Endothelial cell of umbilical vein (primary cell): ENCODE results near the gene MSANTD3. TPM values are rescaled to one million over a fixed set of nuclear protein-coding genes. Genes with fewer than 3 reads are reported as not detected.

ENCODE experiments used
- BruUV-seq: library from RNA; stranded (reverse); fragments of 400-500 nt; replicated peaks from 2 replicates; lab custom pipeline; 2021; lab: Mats Ljungman, UMichigan
- CTCF ChIA-PET: fragments of 300-600, 350-600 bp; sonication (Branson Sonifier 250); formaldehyde crosslinking; loops from one replicate; lab custom pipeline; 2021; ENCODE audit warnings: antibody characterized with exemption, inconsistent platforms; lab: Charles Lee
- POLR2A ChIA-PET: fragments of 300-600, 350-600 bp; sonication (Branson Sonifier 250); formaldehyde crosslinking; loops from one replicate; lab custom pipeline; 2021; ENCODE audit warnings: antibody characterized with exemption, inconsistent platforms; lab: Charles Lee
- DNase-seq: peaks from one replicate; pipeline ENCODE4 v3.0.0-alpha.2; 2011; ENCODE audit warnings: low read depth, low spot score
- FAIRE-seq: peaks from 2 replicates; lab custom pipeline; 2011; peaks lifted over from hg19 to GRCh38; lab: Jason Lieb, UNC
- H2AFZ ChIP-seq: 2 replicates; pipeline ENCODE4 v1.6.0; 2012; ENCODE audit warnings: low read depth, low read length, control low read depth, inconsistent platforms
- H3K27ac ChIP-seq: 2 replicates; pipeline ENCODE4 v1.5.1; 2011; ENCODE audit warnings: low read depth, mild to moderate bottlenecking, control low read depth, low read length, moderate library complexity; ENCODE audit not compliant: insufficient read depth
- H3K27me3 ChIP-seq, 2 experiments: 2 replicates each; pipeline versions ENCODE4 v1.6.0 to v1.6.1; 2011; ENCODE audit warnings: low read length in 2 of 2, mixed read lengths in 1 of 2; ENCODE audit not compliant: control insufficient read depth in 2 of 2, insufficient read depth in 2 of 2
- H3K36me3 ChIP-seq, 2 experiments: 2 replicates in 1 of 2; 3 replicates in 1 of 2; pipeline ENCODE4 v1.5.1; 2011; ENCODE audit warnings: low read length in 2 of 2, mild to moderate bottlenecking in 1 of 2, moderate library complexity in 1 of 2; ENCODE audit not compliant: control insufficient read depth in 2 of 2, insufficient read depth in 2 of 2; ENCODE audit errors: extremely low read depth in 1 of 2
- H3K4me1 ChIP-seq: 3 replicates; pipeline ENCODE4 v1.5.1; 2011; ENCODE audit warnings: mild to moderate bottlenecking, low read length; ENCODE audit not compliant: control insufficient read depth, insufficient read depth; ENCODE audit errors: extremely low read depth
- H3K4me2 ChIP-seq: 2 replicates; pipeline ENCODE4 v1.6.1; 2011; ENCODE audit warnings: low read length, control low read depth, mixed read lengths; ENCODE audit not compliant: insufficient read depth
- H3K4me3 ChIP-seq, 3 experiments: fragments of 200-600 bp in 1 of 3; sonication (generic), shearing (Covaris generic) in 1 of 3; replicated peaks in 1 of 3; 2 replicates each; pipeline ENCODE4 v1.5.1; 2011 to 2016; ENCODE audit warnings: control low read depth in 3 of 3, low read length in 3 of 3, mild to moderate bottlenecking in 2 of 3, inconsistent platforms in 1 of 3, low read depth in 1 of 3, moderate library complexity in 1 of 3; ENCODE audit not compliant: insufficient read depth in 1 of 3
- H3K79me2 ChIP-seq: 2 replicates; pipeline ENCODE4 v1.6.0; 2012; ENCODE audit warnings: low read length, inconsistent platforms; ENCODE audit not compliant: control insufficient read depth, insufficient read depth
- H3K9ac ChIP-seq: replicated peaks from 2 replicates; pipeline ENCODE3; 2011; ENCODE audit warnings: low read length, control low read depth; ENCODE audit not compliant: insufficient read depth; ENCODE audit errors: extremely low read depth
- H3K9me1 ChIP-seq: replicated peaks from 3 replicates; pipeline ENCODE4 v1.6.0; 2011; ENCODE audit warnings: mild to moderate bottlenecking, low read length; ENCODE audit not compliant: control insufficient read depth, insufficient read depth; ENCODE audit errors: extremely low read depth
- H3K9me3 ChIP-seq: replicated peaks from 2 replicates; pipeline ENCODE4 v1.5.1; 2012; ENCODE audit warnings: low read length, inconsistent platforms; ENCODE audit not compliant: control insufficient read depth, insufficient read depth
- H4K20me1 ChIP-seq: replicated peaks from 2 replicates; pipeline ENCODE3; 2011; ENCODE audit warnings: mild to moderate bottlenecking, low read length; ENCODE audit not compliant: control insufficient read depth, insufficient read depth; ENCODE audit errors: extremely low read depth
- CTCF ChIP-seq, 2 donors: IDR thresholded peaks; 1 replicate in 1 of 2; 2 replicates in 1 of 2; pipeline ENCODE4 v1.5.1; 2011; ENCODE audit warnings: low read length in 2 of 2, mild to moderate bottlenecking in 2 of 2, moderate library complexity in 2 of 2, control low read depth in 1 of 2, inconsistent platforms in 1 of 2, low read depth in 1 of 2; ENCODE audit not compliant: insufficient read depth in 1 of 2; ENCODE audit errors: extremely low read depth in 1 of 2
- EZH2 ChIP-seq: IDR thresholded peaks from 2 replicates; pipeline ENCODE4 v1.6.1; 2012; ENCODE audit warnings: borderline replicate concordance, low read depth, mild to moderate bottlenecking, moderate library complexity, low read length, inconsistent platforms; ENCODE audit not compliant: severe bottlenecking
- FOS ChIP-seq: IDR thresholded peaks from 2 replicates; pipeline ENCODE4 v1.6.1; 2011; ENCODE audit warnings: mild to moderate bottlenecking, low read length, moderate library complexity, borderline replicate concordance; ENCODE audit not compliant: insufficient read depth
- GATA2 ChIP-seq: IDR thresholded peaks from 2 replicates; pipeline ENCODE4 v1.7.0; 2011; ENCODE audit warnings: low read depth, mild to moderate bottlenecking, moderate library complexity, mixed read lengths, low read length; ENCODE audit not compliant: insufficient read length, insufficient read depth
- JUN ChIP-seq: IDR thresholded peaks from 2 replicates; pipeline ENCODE4 v1.6.1; 2011; ENCODE audit warnings: borderline replicate concordance, low read depth; ENCODE audit not compliant: insufficient read length, insufficient read depth
- MYC ChIP-seq: IDR thresholded peaks from one replicate; pipeline ENCODE4 v1.6.1; 2011; ENCODE audit warnings: mild to moderate bottlenecking, low read depth, low read length
- POLR2A ChIP-seq: IDR thresholded peaks from 2 replicates; pipeline ENCODE4 v1.6.1; 2012; ENCODE audit warnings: low read depth, mild to moderate bottlenecking, control low read depth, low read length
- POLR2AphosphoS5 ChIP-seq: IDR thresholded peaks from 2 replicates; pipeline ENCODE4 v1.6.1; 2012; ENCODE audit warnings: low read depth, mild to moderate bottlenecking, control low read depth, low read length, moderate library complexity; ENCODE audit not compliant: insufficient read depth
- dilution Hi-C: fragments of 300-500 bp; cut with MboI; formaldehyde crosslinking; loops from one replicate; pipeline ENCODE4 v1.15.0; 2019; ENCODE audit warnings: low sequenced_read_pairs; ENCODE audit not compliant: extremely low pct_ligation_motif_present
- intact Hi-C: fragments of 100-400 bp; cut with micrococcal nuclease; formaldehyde crosslinking; loops from one replicate; pipeline ENCODE4 v1.10.0; 2022
- polyA plus RNA-seq, 4 experiments: library from polyadenylated mRNA; depleted of rRNA in 3 of 4; stranded (reverse) in 3 of 4; unstranded in 1 of 4; fragments of >200 nt; gene quantifications; 2 replicates each; pipeline versions ENCODE4 v1.2.1 to v1.2.3, GENCODE V29; 2011 to 2012; ENCODE audit warnings: missing spikeins in 1 of 4
- total RNA-seq: library from RNA; stranded (reverse); gene quantifications from 2 replicates; pipeline ENCODE4 v1.2.3, GENCODE V29; 2021
- TF ChIP-seq, protein P1 (sequence below): IDR thresholded peaks from 2 replicates; pipeline ENCODE4 v1.6.1; 2011; ENCODE audit not compliant: insufficient read depth, insufficient read length

MSANTD3 gene
- total and polyA plus RNA-seq, 2 donors (not counting 3 experiments of a cell fraction or from before 2014, with no cell fraction given), result 31.3 to 88.5 TPM

GRCh38 chr9:100448266-100448665, 21.3 kb downstream of the MSANTD3 start:
- Histone ChIP-seq H3K9me1 (no peaks in the 10 kb centered on the region), H4K20me1 (peaks cover 8% of the 10 kb centered on the region), H3K4me1 (peaks cover 10% of the 10 kb centered on the region), H3K4me3 (no peak overlapping the region), H3K9ac (no peak overlapping the region), H3K27me3 (no peaks in the 10 kb centered on the region), H3K27ac (no peak overlapping the region), H3K9me3 (no peaks in the 10 kb centered on the region), H3K4me2 (no peak overlapping the region), H3K36me3 (peaks cover 2 to 20% of the 10 kb centered on the region in 2 experiments), H3K79me2 (peaks cover 65% of the 10 kb centered on the region), H2AFZ (no peak overlapping the region)
- dilution Hi-C loops (loop anchor here (25.0 kb wide), 1 partner anchor 111 kb away; no protein-coding TSS in a partner anchor), intact Hi-C loops (no loop called here)
- DNase-seq, result no peak
- POLR2A ChIA-PET, result no interaction called here
- no peak for TF ChIP-seq EZH2
- TF ChIP-seq CTCF (IDR thresholded peaks at IDR 0.05; ENCODE audit: extremely low read depth in 1 of 2, insufficient read depth in 1 of 2, low read depth in 1 of 2, low read length in 2 of 2), result no peak
- no peak for TF ChIP-seq POLR2AphosphoS5
- no peak for TF ChIP-seq FOS
- no peak for TF ChIP-seq POLR2A
- BruUV-seq, result no TSS peak
- no peak for FAIRE-seq
- CTCF ChIA-PET, result interaction anchor here (1.8 to 3.9 kb wide), 2 partner anchors 10 to 12 kb away, joined by 4 to 13 read pairs; no protein-coding TSS in a partner anchor

- H3K4me3 ChIP-seq, result no peak overlapping the region
- ChIA-PET POLR2A (no interaction called here), CTCF (interaction anchor here (1.8 to 3.9 kb wide), 2 partner anchors 11 kb away, joined by 4 to 13 read pairs; no protein-coding TSS in a partner anchor)
- no peak overlapping the region for H3K4me2 ChIP-seq
- DNase-seq, result no peak
- no peak overlapping the region for H3K27ac ChIP-seq
- no peaks in the 10 kb centered on the region for H3K9me3 ChIP-seq
- intact Hi-C loops (no loop called here), dilution Hi-C loops (loop anchor here (25.0 kb wide), 1 partner anchor 112 kb away; no protein-coding TSS in a partner anchor)
- H2AFZ ChIP-seq, result no peak overlapping the region
- FAIRE-seq, result no peak
- TF ChIP-seq FOS (no peak), POLR2AphosphoS5 (no peak), MYC (no peak), POLR2A (no peak), GATA2 (no peak), JUN (no peak), EZH2 (no peak), CTCF (IDR thresholded peaks at IDR 0.05; ENCODE audit: extremely low read depth in 1 of 2, insufficient read depth in 1 of 2, low read depth in 1 of 2, low read length in 2 of 2) (no peak)
- TF ChIP-seq, protein P1, sequence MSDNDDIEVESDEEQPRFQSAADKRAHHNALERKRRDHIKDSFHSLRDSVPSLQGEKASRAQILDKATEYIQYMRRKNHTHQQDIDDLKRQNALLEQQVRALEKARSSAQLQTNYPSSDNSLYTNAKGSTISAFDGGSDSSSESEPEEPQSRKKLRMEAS, result no peak
- H3K79me2 ChIP-seq, result peaks cover 53% of the 10 kb centered on the region
- H3K27me3 ChIP-seq, result no peaks in the 10 kb centered on the region
- H3K4me1 ChIP-seq, result peaks cover 10% of the 10 kb centered on the region
- H3K36me3 ChIP-seq, result peaks cover 5 to 14% of the 10 kb centered on the region in 2 experiments
- H4K20me1 ChIP-seq, result peaks cover 3% of the 10 kb centered on the region
- H3K9ac ChIP-seq, result no peak overlapping the region
- BruUV-seq, result no TSS peak
- H3K9me1 ChIP-seq, result no peaks in the 10 kb centered on the region
Observed at GRCh38 chr9:100449420-100449819, 22.5 kb downstream of the MSANTD3 start.
